HCT116 (cell line): ENCODE data around the gene TCTA. TPM values are rescaled to one million over a fixed set of nuclear protein-coding genes. Genes with fewer than 3 reads are reported as not detected.

Experiments
- ATAC-seq: fragments of 200-7000 bp; cut with Tn5 transposase; 2 replicates; pipeline ENCODE4 v1.9.1; 2020; ENCODE audit warnings: mild to moderate bottlenecking, moderate library complexity
- BruUV-seq: library from RNA; stranded (reverse); fragments of 400-500 nt; replicated peaks from 2 replicates; lab custom pipeline; 2021; lab: Mats Ljungman, UMichigan
- CTCF ChIA-PET: fragments of 300-600 bp; sonication (Branson Sonifier 250); formaldehyde crosslinking; loops from one replicate; lab custom pipeline; 2021; ENCODE audit warnings: antibody characterized with exemption; lab: Charles Lee
- POLR2A ChIA-PET: fragments of 300-600, 350-600 bp; sonication (Branson Sonifier 250); formaldehyde crosslinking; loops from one replicate; lab custom pipeline; 2021; ENCODE audit warnings: antibody characterized with exemption; lab: Charles Lee
- RAD21 ChIA-PET, 2 experiments: fragments of 300-600 bp; sonication (Branson Sonifier 250); formaldehyde crosslinking; loops; one replicate each; lab custom pipeline; 2023; ENCODE audit warnings: low total read pairs in 2 of 2; ENCODE audit not compliant: uncharacterized antibody in 2 of 2, unreplicated experiment in 2 of 2, low non-redundant PET in 1 of 2; lab: Charles Lee
- DNase-seq: peaks from one replicate; pipeline ENCODE4 v3.0.0-alpha.2; 2010; ENCODE audit warnings: low read depth, low spot score
- H2AFZ ChIP-seq: fragments of 200-600 bp; shearing (Covaris generic), sonication (generic); 2 replicates; pipeline ENCODE4 v1.6.1; 2017; ENCODE audit warnings: low read depth, mixed run types, mixed read lengths, antibody characterized with exemption, low read length; ENCODE audit not compliant: poor library complexity, severe bottlenecking
- H3K27ac ChIP-seq: 2 replicates; pipeline ENCODE4 v1.5.1; 2012; ENCODE audit warnings: low read depth, low read length
- H3K27me3 ChIP-seq: fragments of 200-600 bp; sonication (generic); 2 replicates; pipeline ENCODE4 v1.6.1; 2016; ENCODE audit warnings: mixed run types, low read length, mixed read lengths; ENCODE audit not compliant: insufficient read depth
- H3K36me3 ChIP-seq, 2 experiments: fragments of 200-500 bp in 1 of 2; fragments of 200-600 bp in 1 of 2; sonication (Bioruptor generic) in 1 of 2; sonication (generic) in 1 of 2; 2 replicates each; pipeline versions ENCODE4 v1.5.1 to v1.6.1; 2014 to 2016; ENCODE audit warnings: low read length in 2 of 2, inconsistent platforms in 1 of 2, mixed read lengths in 1 of 2, mixed run types in 1 of 2; ENCODE audit not compliant: insufficient read depth in 2 of 2, control insufficient read depth in 1 of 2
- H3K4me1 ChIP-seq, 2 experiments: fragments of 200-600 bp in 1 of 2; sonication (generic) in 1 of 2; 2 replicates each; pipeline versions ENCODE4 v1.5.1 to v1.6.1; 2012 to 2017; ENCODE audit warnings: low read length in 2 of 2, inconsistent platforms in 1 of 2, mild to moderate bottlenecking in 1 of 2, mixed read lengths in 1 of 2, mixed run types in 1 of 2, moderate library complexity in 1 of 2; ENCODE audit not compliant: insufficient read depth in 2 of 2, control insufficient read depth in 1 of 2
- H3K4me2 ChIP-seq: fragments of 200-600 bp; sonication (generic); 2 replicates; pipeline ENCODE4 v1.6.1; 2017; ENCODE audit warnings: mixed run types, low read length, mixed read lengths
- H3K4me3 ChIP-seq, 2 experiments: fragments of 200-600 bp in 1 of 2; sonication (generic) in 1 of 2; replicated peaks in 1 of 2; 2 replicates each; pipeline ENCODE4 v1.5.1; 2011 to 2016; ENCODE audit warnings: low read length in 2 of 2, control low read depth in 1 of 2, low read depth in 1 of 2, mild to moderate bottlenecking in 1 of 2, mixed read lengths in 1 of 2, mixed run types in 1 of 2
- H3K79me2 ChIP-seq: fragments of 200-600 bp; sonication (generic); 2 replicates; pipeline ENCODE4 v1.6.1; 2017; ENCODE audit warnings: mild to moderate bottlenecking, mixed run types, low read length, moderate library complexity, mixed read lengths; ENCODE audit not compliant: insufficient read depth
- H3K9ac ChIP-seq: fragments of 200-600 bp; sonication (generic); 2 replicates; pipeline ENCODE4 v1.6.1; 2016; ENCODE audit warnings: low read length, mixed read lengths
- H3K9me2 ChIP-seq: fragments of 200-600 bp; sonication (generic), shearing (Covaris generic); 2 replicates; pipeline ENCODE4 v1.6.1; 2017; ENCODE audit warnings: mixed run types, mild to moderate bottlenecking, moderate library complexity; ENCODE audit not compliant: insufficient read depth
- H3K9me3 ChIP-seq, 2 experiments: fragments of 200-500 bp in 1 of 2; fragments of 200-600 bp in 1 of 2; sonication (Bioruptor generic) in 1 of 2; sonication (generic) in 1 of 2; 2 replicates each; pipeline ENCODE4 v1.6.1; 2014 to 2017; ENCODE audit warnings: low read length in 2 of 2, mixed read lengths in 2 of 2, inconsistent platforms in 1 of 2, low read depth in 1 of 2, mild to moderate bottlenecking in 1 of 2, mixed run types in 1 of 2, moderate library complexity in 1 of 2; ENCODE audit not compliant: control insufficient read depth in 1 of 2, insufficient read depth in 1 of 2
- H4K20me1 ChIP-seq: fragments of 200-600 bp; sonication (generic), shearing (Covaris generic); 2 replicates; pipeline ENCODE4 v1.6.1; 2017; ENCODE audit warnings: mixed run types, mild to moderate bottlenecking, moderate library complexity; ENCODE audit not compliant: insufficient read depth
- ATF3 ChIP-seq: IDR thresholded peaks from 2 replicates; pipeline ENCODE4 v1.6.1; 2012
- FOSL1 ChIP-seq: IDR thresholded peaks from 2 replicates; pipeline ENCODE4 v1.6.1; 2012; ENCODE audit warnings: low read depth
- POLR2A ChIP-seq: IDR thresholded peaks from 2 replicates; pipeline ENCODE4 v1.7.0; 2011; ENCODE audit warnings: borderline replicate concordance; ENCODE audit not compliant: insufficient read depth, insufficient read length; ENCODE audit errors: extremely low read depth
- POLR2AphosphoS5 ChIP-seq: IDR thresholded peaks from 2 replicates; pipeline ENCODE4 v1.6.1; 2011; ENCODE audit warnings: mild to moderate bottlenecking, low read depth, low read length, moderate library complexity
- RAD21 ChIP-seq: IDR thresholded peaks from 2 replicates; pipeline ENCODE4 v1.6.1; 2012; ENCODE audit warnings: low read depth, mild to moderate bottlenecking
- SRF ChIP-seq: IDR thresholded peaks from 2 replicates; pipeline ENCODE4 v1.6.1; 2012; ENCODE audit warnings: low read depth
- TCF7L2 ChIP-seq: IDR thresholded peaks from 2 replicates; pipeline ENCODE4 v1.7.0; 2011; ENCODE audit warnings: borderline replicate concordance, inconsistent platforms; ENCODE audit not compliant: insufficient read depth, insufficient read length; ENCODE audit errors: extremely low read depth
- YY1 ChIP-seq: IDR thresholded peaks from 2 replicates; pipeline ENCODE4 v1.6.1; 2011; ENCODE audit warnings: low read length, low read depth, moderate library complexity, mild to moderate bottlenecking; ENCODE audit not compliant: insufficient replicate concordance; ENCODE audit errors: extremely low read depth
- intact Hi-C: fragments of 100-400 bp; cut with micrococcal nuclease; formaldehyde crosslinking; loops from 2 replicates; pipeline ENCODE4 v1.10.0; 2022
- total RNA-seq: library from RNA; stranded (reverse); gene quantifications from one replicate; pipeline ENCODE4 v1.2.1, GENCODE V29; 2021; ENCODE audit not compliant: unreplicated experiment
- TF ChIP-seq, protein P1 (sequence below): IDR thresholded peaks from 2 replicates; pipeline ENCODE4 v1.6.1; 2012
- TF ChIP-seq, protein P2 (sequence below): IDR thresholded peaks from 2 replicates; pipeline ENCODE4 v1.6.1; 2011; ENCODE audit warnings: mild to moderate bottlenecking, low read length, moderate library complexity; ENCODE audit not compliant: insufficient replicate concordance; ENCODE audit errors: extremely low read depth
- TF ChIP-seq, protein P3 (sequence below), 3 experiments: fragments of 200-600 bp in 1 of 3; sonication (generic) in 1 of 3; IDR thresholded peaks in 2 of 3; conservative IDR thresholded peaks in 1 of 3; 2 replicates each; pipeline ENCODE4 v1.5.1; 2012 to 2017; ENCODE audit warnings: low read depth in 2 of 3, low read length in 2 of 3, antibody characterized with exemption in 1 of 3, borderline replicate concordance in 1 of 3, control low read depth in 1 of 3, mild to moderate bottlenecking in 1 of 3, mixed read lengths in 1 of 3, mixed run types in 1 of 3, moderate library complexity in 1 of 3; ENCODE audit not compliant: insufficient read depth in 1 of 3

TCTA gene
- total RNA-seq, 1 experiment from 2014 or later: 11.9 TPM

DNA sequence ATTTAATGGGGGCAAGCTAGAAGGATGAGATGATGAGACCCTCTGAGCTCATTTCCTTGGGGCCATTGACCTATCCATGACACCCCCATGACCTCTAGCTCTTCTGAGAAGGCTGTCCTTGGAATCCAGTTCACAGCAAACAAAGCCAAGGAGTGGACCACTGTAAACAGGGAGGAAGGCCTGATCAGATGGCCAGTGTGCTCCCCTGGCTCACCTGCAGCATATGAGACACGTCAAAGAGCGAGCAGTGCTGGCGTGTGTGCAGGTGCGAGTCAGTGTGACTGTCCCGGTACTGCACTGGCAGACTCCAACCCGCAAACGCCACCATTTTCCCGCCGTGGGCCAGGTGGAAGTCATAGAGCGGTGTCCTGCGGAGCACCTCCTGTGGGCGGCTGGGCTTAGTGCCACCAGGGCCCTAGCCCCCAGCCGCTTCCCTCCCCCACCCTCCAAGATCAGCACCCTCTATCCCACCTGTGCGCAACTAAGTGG, 9.7 kb downstream of the TCTA start:
- peak overlapping the region; percentile 48; the same call in 1 of the 2 replicates for H3K4me2 ChIP-seq
- H3K36me3 ChIP-seq: peaks cover under 1 to 2% of the 10 kb centered on the region in 2 experiments; a peak in 1 of 4 replicates
- peaks cover 3 to 58% of the 10 kb centered on the region in 2 experiments for H3K4me1 ChIP-seq
- H2AFZ ChIP-seq: no peak overlapping the region
- no peaks in the 10 kb centered on the region for H3K27me3 ChIP-seq
- H3K79me2 ChIP-seq: no peaks in the 10 kb centered on the region
- BruUV-seq: no TSS peak
- no peak for TF ChIP-seq YY1
- TF ChIP-seq, protein P1, sequence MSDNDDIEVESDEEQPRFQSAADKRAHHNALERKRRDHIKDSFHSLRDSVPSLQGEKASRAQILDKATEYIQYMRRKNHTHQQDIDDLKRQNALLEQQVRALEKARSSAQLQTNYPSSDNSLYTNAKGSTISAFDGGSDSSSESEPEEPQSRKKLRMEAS: no peak
- TF ChIP-seq FOSL1: no peak
- no peak for TF ChIP-seq POLR2A
- TF ChIP-seq RAD21: no peak
- TF ChIP-seq TCF7L2: no peak
- TF ChIP-seq SRF: no peak
- TF ChIP-seq, protein P2, sequence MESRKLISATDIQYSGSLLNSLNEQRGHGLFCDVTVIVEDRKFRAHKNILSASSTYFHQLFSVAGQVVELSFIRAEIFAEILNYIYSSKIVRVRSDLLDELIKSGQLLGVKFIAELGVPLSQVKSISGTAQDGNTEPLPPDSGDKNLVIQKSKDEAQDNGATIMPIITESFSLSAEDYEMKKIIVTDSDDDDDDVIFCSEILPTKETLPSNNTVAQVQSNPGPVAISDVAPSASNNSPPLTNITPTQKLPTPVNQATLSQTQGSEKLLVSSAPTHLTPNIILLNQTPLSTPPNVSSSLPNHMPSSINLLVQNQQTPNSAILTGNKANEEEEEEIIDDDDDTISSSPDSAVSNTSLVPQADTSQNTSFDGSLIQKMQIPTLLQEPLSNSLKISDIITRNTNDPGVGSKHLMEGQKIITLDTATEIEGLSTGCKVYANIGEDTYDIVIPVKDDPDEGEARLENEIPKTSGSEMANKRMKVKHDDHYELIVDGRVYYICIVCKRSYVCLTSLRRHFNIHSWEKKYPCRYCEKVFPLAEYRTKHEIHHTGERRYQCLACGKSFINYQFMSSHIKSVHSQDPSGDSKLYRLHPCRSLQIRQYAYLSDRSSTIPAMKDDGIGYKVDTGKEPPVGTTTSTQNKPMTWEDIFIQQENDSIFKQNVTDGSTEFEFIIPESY: no peak
- no peak for TF ChIP-seq POLR2AphosphoS5
- TF ChIP-seq ATF3: no peak
- TF ChIP-seq, protein P3, sequence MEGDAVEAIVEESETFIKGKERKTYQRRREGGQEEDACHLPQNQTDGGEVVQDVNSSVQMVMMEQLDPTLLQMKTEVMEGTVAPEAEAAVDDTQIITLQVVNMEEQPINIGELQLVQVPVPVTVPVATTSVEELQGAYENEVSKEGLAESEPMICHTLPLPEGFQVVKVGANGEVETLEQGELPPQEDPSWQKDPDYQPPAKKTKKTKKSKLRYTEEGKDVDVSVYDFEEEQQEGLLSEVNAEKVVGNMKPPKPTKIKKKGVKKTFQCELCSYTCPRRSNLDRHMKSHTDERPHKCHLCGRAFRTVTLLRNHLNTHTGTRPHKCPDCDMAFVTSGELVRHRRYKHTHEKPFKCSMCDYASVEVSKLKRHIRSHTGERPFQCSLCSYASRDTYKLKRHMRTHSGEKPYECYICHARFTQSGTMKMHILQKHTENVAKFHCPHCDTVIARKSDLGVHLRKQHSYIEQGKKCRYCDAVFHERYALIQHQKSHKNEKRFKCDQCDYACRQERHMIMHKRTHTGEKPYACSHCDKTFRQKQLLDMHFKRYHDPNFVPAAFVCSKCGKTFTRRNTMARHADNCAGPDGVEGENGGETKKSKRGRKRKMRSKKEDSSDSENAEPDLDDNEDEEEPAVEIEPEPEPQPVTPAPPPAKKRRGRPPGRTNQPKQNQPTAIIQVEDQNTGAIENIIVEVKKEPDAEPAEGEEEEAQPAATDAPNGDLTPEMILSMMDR (IDR thresholded peaks at IDR 0.05 in 2 of 3, conservative IDR thresholded peaks at IDR 0.05 in 1 of 3; ENCODE audit: borderline replicate concordance in 1 of 3, insufficient read depth in 1 of 3, low read depth in 2 of 3, low read length in 2 of 3): no peak
- CTCF ChIA-PET: no interaction called here
- H3K9me3 ChIP-seq: no peaks in the 10 kb centered on the region
- H3K9me2 ChIP-seq: no peaks in the 10 kb centered on the region
- no peak overlapping the region for H3K4me3 ChIP-seq
- no peaks in the 10 kb centered on the region for H4K20me1 ChIP-seq
- RAD21 ChIA-PET: no interaction called here
- no peak overlapping the region for H3K9ac ChIP-seq
- intact Hi-C loops: no loop called here
- ATAC-seq (no peak), DNase-seq (no peak)
- POLR2A ChIA-PET: no interaction called here
- H3K27ac ChIP-seq: no peak overlapping the region
